Cardiac fibroblast (primary cell): ENCODE results near the gene SERPINA5.

Source experiments
- DNase-seq, 2 donors: peaks; one replicate each; pipeline versions ENCODE4 v3.0.0 to v3.0.0-alpha.2; 2010; ENCODE audit warnings: low read depth in 2 of 2
- H3K4me3 ChIP-seq, 2 donors: replicated peaks in 1 of 2; 1 replicate in 1 of 2; 2 replicates in 1 of 2; pipeline ENCODE4 v1.5.1; 2011; ENCODE audit warnings: low read depth in 2 of 2, low read length in 2 of 2, mild to moderate bottlenecking in 2 of 2, moderate library complexity in 1 of 2
- CTCF ChIP-seq: IDR thresholded peaks from one replicate; pipeline ENCODE4 v1.5.1; 2011; ENCODE audit warnings: low read depth, mild to moderate bottlenecking, low read length, inconsistent platforms

The SERPINA5 gene

GRCh38 chr14:94615823-94616570 is 34.8 kb downstream of the SERPINA5 start:
- no peak overlapping the region for H3K4me3 ChIP-seq
- TF ChIP-seq CTCF = no peak
- DNase-seq = no peak

GRCh38 chr14:94617366-94617941 is 36.2 kb downstream of the SERPINA5 start:
- DNase-seq = no peak
- no peak overlapping the region for H3K4me3 ChIP-seq
- no peak for TF ChIP-seq CTCF

- TF ChIP-seq CTCF = no peak
- DNase-seq = no peak
- no peak overlapping the region for H3K4me3 ChIP-seq
Observed at GRCh38 chr14:94617988-94618822, 37.0 kb downstream of the SERPINA5 start.

- TF ChIP-seq CTCF = no peak
- H3K4me3 ChIP-seq = no peak overlapping the region
- no peak for DNase-seq
Observed at GRCh38 chr14:94619297-94619696, 38.1 kb downstream of the SERPINA5 start.

- TF ChIP-seq CTCF = no peak
- H3K4me3 ChIP-seq = no peak overlapping the region
- no peak for DNase-seq
Observed at GRCh38 chr14:94620597-94620996, 39.4 kb downstream of the SERPINA5 start.

GRCh38 chr14:94621358-94622134 is 40.3 kb downstream of the SERPINA5 start:
- no peak overlapping the region for H3K4me3 ChIP-seq
- DNase-seq = no peak
- no peak for TF ChIP-seq CTCF
